ENCODE measurements around the gene FGF2.

DNA sequence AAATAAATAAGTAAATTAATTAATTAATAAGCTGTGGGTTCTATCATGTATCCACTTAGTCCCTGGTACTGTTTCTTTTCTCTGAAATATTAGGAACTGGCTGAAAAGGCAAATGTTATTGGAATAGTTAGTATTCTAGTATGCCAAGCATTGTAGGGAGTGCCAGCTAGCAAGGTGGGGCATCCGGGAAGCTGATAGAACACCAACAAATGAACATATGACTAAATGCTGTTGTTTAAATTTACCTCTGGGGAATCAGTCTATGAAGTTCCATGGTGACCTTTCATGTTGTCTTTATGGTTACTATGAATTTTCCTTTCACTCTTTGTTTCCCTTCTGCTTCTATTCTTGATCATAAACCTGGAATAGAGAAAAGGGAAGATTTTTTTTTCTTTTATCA lies 63.1 kb downstream of the FGF2 start:
- TF ChIP-seq, protein P1, sequence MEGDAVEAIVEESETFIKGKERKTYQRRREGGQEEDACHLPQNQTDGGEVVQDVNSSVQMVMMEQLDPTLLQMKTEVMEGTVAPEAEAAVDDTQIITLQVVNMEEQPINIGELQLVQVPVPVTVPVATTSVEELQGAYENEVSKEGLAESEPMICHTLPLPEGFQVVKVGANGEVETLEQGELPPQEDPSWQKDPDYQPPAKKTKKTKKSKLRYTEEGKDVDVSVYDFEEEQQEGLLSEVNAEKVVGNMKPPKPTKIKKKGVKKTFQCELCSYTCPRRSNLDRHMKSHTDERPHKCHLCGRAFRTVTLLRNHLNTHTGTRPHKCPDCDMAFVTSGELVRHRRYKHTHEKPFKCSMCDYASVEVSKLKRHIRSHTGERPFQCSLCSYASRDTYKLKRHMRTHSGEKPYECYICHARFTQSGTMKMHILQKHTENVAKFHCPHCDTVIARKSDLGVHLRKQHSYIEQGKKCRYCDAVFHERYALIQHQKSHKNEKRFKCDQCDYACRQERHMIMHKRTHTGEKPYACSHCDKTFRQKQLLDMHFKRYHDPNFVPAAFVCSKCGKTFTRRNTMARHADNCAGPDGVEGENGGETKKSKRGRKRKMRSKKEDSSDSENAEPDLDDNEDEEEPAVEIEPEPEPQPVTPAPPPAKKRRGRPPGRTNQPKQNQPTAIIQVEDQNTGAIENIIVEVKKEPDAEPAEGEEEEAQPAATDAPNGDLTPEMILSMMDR (tag by site-specific recombination; IDR thresholded peaks at IDR 0.05) = no peak
- TF ChIP-seq ZNF274 (IDR thresholded peaks at IDR 0.05; ENCODE audit: low read length) (no peak), ZNF274 (tag by site-specific recombination; IDR thresholded peaks at IDR 0.05; ENCODE audit: borderline replicate concordance) (no peak), GLI4 (tag by site-specific recombination; IDR thresholded peaks at IDR 0.05) (no peak), ZBTB7A (tag by site-specific recombination; IDR thresholded peaks at IDR 0.05; ENCODE audit: low read depth) (no peak), ZNF792 (tag by site-specific recombination; IDR thresholded peaks at IDR 0.05) (no peak), ZNF214 (tag by site-specific recombination; IDR thresholded peaks at IDR 0.05; ENCODE audit: borderline replicate concordance) (no peak), ZNF140 (tag by site-specific recombination; IDR thresholded peaks at IDR 0.05) (no peak), ZNF791 (tag by site-specific recombination; IDR thresholded peaks at IDR 0.05) (no peak), HOXA7 (CRISPR knock-in tag; IDR thresholded peaks at IDR 0.05; ENCODE audit: borderline replicate concordance) (no peak)
- TF ChIP-seq, protein P2, sequence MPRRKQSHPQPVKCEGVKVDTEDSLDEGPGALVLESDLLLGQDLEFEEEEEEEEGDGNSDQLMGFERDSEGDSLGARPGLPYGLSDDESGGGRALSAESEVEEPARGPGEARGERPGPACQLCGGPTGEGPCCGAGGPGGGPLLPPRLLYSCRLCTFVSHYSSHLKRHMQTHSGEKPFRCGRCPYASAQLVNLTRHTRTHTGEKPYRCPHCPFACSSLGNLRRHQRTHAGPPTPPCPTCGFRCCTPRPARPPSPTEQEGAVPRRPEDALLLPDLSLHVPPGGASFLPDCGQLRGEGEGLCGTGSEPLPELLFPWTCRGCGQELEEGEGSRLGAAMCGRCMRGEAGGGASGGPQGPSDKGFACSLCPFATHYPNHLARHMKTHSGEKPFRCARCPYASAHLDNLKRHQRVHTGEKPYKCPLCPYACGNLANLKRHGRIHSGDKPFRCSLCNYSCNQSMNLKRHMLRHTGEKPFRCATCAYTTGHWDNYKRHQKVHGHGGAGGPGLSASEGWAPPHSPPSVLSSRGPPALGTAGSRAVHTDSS (tag by site-specific recombination; IDR thresholded peaks at IDR 0.05) = no peak

Measured in HEK293 (cell line).